ENCODE data around the gene PSMD1. TPM values are rescaled to one million over a fixed set of nuclear protein-coding genes. Genes with fewer than 3 reads are reported as not detected.
A peak's percentile ranks its signal among the peaks of the same experiment; 100 is the strongest.
"Not testable (repeated sequence)": the region's sequence is repeated elsewhere in the genome, so short reads cannot be mapped to it uniquely, and the experiment has no call there.

The PSMD1 gene
- total RNA-seq, 2 donors from 2014 or later, result 64.2 to 66.8 TPM

- DNase-seq, result peak; percentile 88 to 90
- peak overlapping the region; percentile 38 for H3K27ac Mint-ChIP-seq
- peaks cover 32% of the 10 kb centered on the region for H3K4me1 Mint-ChIP-seq (ENCODE audit: low read depth)
- no peaks in the 10 kb centered on the region for H3K36me3 Mint-ChIP-seq (ENCODE audit: insufficient read depth in 2 of 2)
- H3K4me3 Mint-ChIP-seq, result peak overlapping the region; percentile 92 to 96
- ATAC-seq (replicated peaks in 1 of 2), result peak; percentile 79
- H3K27me3 Mint-ChIP-seq (ENCODE audit: low read depth), result peaks cover 11% of the 10 kb centered on the region
- no peaks in the 10 kb centered on the region for H3K9me3 Mint-ChIP-seq
Measured at GRCh38 chr2:231052494-231053451, 3.9 kb upstream of the PSMD1 start.

- Mint-ChIP-seq H3K9me3 (no peaks in the 10 kb centered on the region), H3K4me1 (ENCODE audit: low read depth) (peaks cover 42% of the 10 kb centered on the region), H3K27me3 (ENCODE audit: low read depth) (peaks cover 11% of the 10 kb centered on the region), H3K4me3 (peak overlapping the region; percentile 10 to 96), H3K36me3 (ENCODE audit: insufficient read depth in 2 of 2) (no peaks in the 10 kb centered on the region), H3K27ac (no peak overlapping the region)
- ATAC-seq (replicated peaks in 1 of 2), result no peak
- DNase-seq, result peak in 1 of 2 donors; percentile 7
Measured at GRCh38 chr2:231053846-231054245, 2.8 kb upstream of the PSMD1 start.

GRCh38 chr2:231057590-231057989 lies 923 bp downstream of the PSMD1 start:
- Mint-ChIP-seq H3K27me3 (ENCODE audit: low read depth) (peaks cover 11% of the 10 kb centered on the region), H3K36me3 (ENCODE audit: insufficient read depth in 2 of 2) (peaks cover 0 to 7% of the 10 kb centered on the region in 2 donors), H3K4me1 (ENCODE audit: low read depth) (peaks cover 60% of the 10 kb centered on the region), H3K4me3 (peak overlapping the region; percentile 96 to 98), H3K27ac (peak overlapping the region; percentile 85), H3K9me3 (no peaks in the 10 kb centered on the region)
- ATAC-seq (replicated peaks in 1 of 2) (no peak), DNase-seq (no peak)

DNA sequence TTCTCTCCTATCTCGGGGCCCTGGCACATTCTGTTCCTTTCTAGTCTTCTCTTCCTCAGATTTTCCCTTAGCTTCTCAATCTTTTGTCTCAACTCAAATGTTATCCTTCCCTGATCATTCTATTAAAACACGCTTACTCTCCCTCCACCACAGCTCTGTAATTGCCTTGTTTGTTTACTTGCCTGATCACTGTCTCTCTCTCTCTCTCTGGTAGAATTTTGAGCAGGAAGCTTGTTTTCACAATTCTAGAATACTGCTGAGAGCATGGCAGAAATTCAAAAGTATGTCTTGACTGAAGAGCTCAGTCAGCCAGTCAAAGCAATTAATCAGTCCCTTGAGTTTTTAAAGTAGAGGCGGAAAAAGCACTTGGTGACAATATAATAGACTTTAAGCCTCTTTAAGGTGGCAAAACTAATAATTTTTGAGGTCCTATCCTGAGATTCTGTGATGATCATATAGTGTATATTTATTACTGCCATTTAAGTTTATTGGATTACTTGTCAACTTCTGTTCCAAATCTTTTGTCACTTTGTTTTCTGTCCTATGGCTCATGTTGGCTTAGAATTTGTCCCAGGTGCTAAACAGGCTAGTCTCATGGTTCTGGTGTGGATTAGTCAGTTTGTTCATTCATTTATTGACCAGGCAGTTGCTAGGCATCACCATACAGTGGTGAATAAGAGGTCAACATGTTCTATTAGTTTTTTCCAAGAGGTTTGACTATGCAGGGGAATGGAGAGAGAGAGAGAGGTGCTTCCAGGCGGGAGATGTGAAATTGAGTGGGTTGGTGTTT lies 2.3 kb downstream of the PSMD1 start:
- peaks cover 3% of the 10 kb centered on the region for H3K27me3 Mint-ChIP-seq (ENCODE audit: low read depth)
- no peak for ATAC-seq (replicated peaks in 1 of 2)
- H3K9me3 Mint-ChIP-seq, result no peaks in the 10 kb centered on the region
- H3K36me3 Mint-ChIP-seq (ENCODE audit: insufficient read depth in 2 of 2), result peaks cover 0 to 11% of the 10 kb centered on the region in 2 donors
- peaks cover 47% of the 10 kb centered on the region for H3K4me1 Mint-ChIP-seq (ENCODE audit: low read depth)
- H3K27ac Mint-ChIP-seq, result peak overlapping the region; percentile 41
- DNase-seq, result no peak
- peak overlapping the region; percentile 96 to 98 for H3K4me3 Mint-ChIP-seq

GRCh38 chr2:231059756-231060155 lies 3.1 kb downstream of the PSMD1 start:
- Mint-ChIP-seq H3K36me3 (ENCODE audit: insufficient read depth in 2 of 2) (peaks cover 0 to 11% of the 10 kb centered on the region in 2 donors), H3K4me3 (peak overlapping the region in 1 of 2 donors; percentile 96), H3K9me3 (no peaks in the 10 kb centered on the region), H3K27me3 (ENCODE audit: low read depth) (no peaks in the 10 kb centered on the region), H3K27ac (peak overlapping the region; percentile 58), H3K4me1 (ENCODE audit: low read depth) (peaks cover 43% of the 10 kb centered on the region)
- ATAC-seq (replicated peaks in 1 of 2) (no peak), DNase-seq (no peak)

GRCh38 chr2:231062776-231063175 lies 6.1 kb downstream of the PSMD1 start:
- H3K36me3 Mint-ChIP-seq (ENCODE audit: insufficient read depth in 2 of 2), result peaks cover 1 to 15% of the 10 kb centered on the region in 2 donors
- H3K4me1 Mint-ChIP-seq (ENCODE audit: low read depth), result peaks cover 37% of the 10 kb centered on the region
- ATAC-seq (replicated peaks in 1 of 2) (no peak), DNase-seq (no peak)
- H3K4me3 Mint-ChIP-seq, result no peak overlapping the region
- H3K27me3 Mint-ChIP-seq (ENCODE audit: low read depth), result no peaks in the 10 kb centered on the region
- no peak overlapping the region for H3K27ac Mint-ChIP-seq
- H3K9me3 Mint-ChIP-seq, result no peaks in the 10 kb centered on the region

DNA sequence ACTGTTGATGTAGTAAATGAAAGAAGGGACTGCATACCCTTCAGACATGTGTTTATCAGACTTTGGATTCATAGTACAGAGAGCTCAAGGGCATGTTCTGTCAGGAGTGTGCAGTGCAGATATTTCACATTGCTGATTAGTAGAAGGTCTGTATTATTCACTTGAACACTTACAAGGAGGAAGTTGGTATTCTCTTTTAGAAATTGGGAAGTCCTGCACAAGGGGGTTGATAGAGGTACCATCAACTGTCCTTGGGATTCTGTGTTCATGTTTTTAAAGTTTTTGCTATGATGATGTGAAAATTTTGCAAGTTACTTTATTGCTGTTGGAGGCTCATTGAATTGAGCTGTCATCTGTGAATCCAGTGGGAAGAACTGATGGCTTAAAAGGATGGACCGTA lies 6.7 kb downstream of the PSMD1 start:
- H3K27me3 Mint-ChIP-seq (ENCODE audit: low read depth), result no peaks in the 10 kb centered on the region
- H3K4me3 Mint-ChIP-seq, result no peak overlapping the region
- peak overlapping the region; percentile 17 for H3K27ac Mint-ChIP-seq
- ATAC-seq (replicated peaks in 1 of 2), result no peak
- H3K9me3 Mint-ChIP-seq, result no peaks in the 10 kb centered on the region
- peaks cover 6 to 20% of the 10 kb centered on the region in 2 donors for H3K36me3 Mint-ChIP-seq (ENCODE audit: insufficient read depth in 2 of 2)
- H3K4me1 Mint-ChIP-seq (ENCODE audit: low read depth), result peaks cover 37% of the 10 kb centered on the region
- no peak for DNase-seq

DNA sequence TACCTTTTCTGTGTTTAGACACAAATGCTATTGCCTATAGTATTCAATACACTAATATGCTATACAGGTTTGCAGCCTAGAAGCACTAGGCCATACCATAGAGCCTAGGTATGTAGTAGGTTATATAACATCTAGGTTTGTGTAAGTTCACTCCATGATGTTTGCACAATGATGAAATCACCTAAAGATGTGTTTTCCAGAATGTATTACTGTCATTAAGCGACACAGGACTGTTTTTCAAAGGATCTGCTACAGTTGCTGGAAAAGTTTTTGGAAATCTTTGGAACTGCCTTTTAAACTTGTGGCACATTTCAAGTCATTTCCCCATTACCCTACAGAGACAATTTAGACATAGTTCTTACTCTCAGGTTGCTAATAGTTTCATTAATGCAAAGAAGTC lies 9.3 kb downstream of the PSMD1 start:
- ATAC-seq (replicated peaks in 1 of 2) (no peak), DNase-seq (no peak)
- no peak overlapping the region for H3K4me3 Mint-ChIP-seq
- no peaks in the 10 kb centered on the region for H3K9me3 Mint-ChIP-seq
- H3K27ac Mint-ChIP-seq, result no peak overlapping the region
- no peaks in the 10 kb centered on the region for H3K27me3 Mint-ChIP-seq (ENCODE audit: low read depth)
- peaks cover 9 to 24% of the 10 kb centered on the region in 2 donors for H3K36me3 Mint-ChIP-seq (ENCODE audit: insufficient read depth in 2 of 2)
- H3K4me1 Mint-ChIP-seq (ENCODE audit: low read depth), result peaks cover 24% of the 10 kb centered on the region

DNA sequence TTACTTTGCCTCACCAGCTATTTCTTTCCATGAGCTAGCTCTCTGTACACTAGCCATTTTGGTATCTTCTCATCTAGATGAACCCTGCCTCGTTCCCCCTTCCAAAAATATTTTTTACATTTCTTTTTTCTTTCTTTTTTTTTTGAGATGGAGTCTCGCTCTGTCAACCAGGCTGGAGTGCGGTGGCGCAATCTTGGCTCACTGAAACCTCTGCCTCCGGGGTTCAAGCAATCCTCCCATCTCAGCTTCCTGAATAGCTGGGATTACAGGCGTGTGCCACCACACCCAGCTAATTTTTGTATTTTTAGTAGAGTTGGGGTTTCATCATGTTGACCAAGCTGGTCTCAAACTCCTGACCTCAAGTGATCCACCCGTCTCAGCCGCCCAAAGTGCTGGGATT lies 10.9 kb downstream of the PSMD1 start:
- H3K9me3 Mint-ChIP-seq; H3K27me3 Mint-ChIP-seq (ENCODE audit: low read depth); ATAC-seq (replicated peaks in 1 of 2); H3K4me3 Mint-ChIP-seq; DNase-seq; H3K27ac Mint-ChIP-seq: not testable (repeated sequence)
- H3K4me1 Mint-ChIP-seq (ENCODE audit: low read depth), result peaks cover 16% of the 10 kb centered on the region
- H3K36me3 Mint-ChIP-seq (ENCODE audit: insufficient read depth in 2 of 2), result peaks cover 9 to 22% of the 10 kb centered on the region in 2 donors

GRCh38 chr2:231068525-231069222 lies 12.0 kb downstream of the PSMD1 start:
- H3K9me3 Mint-ChIP-seq, result no peaks in the 10 kb centered on the region
- H3K27me3 Mint-ChIP-seq (ENCODE audit: low read depth), result no peaks in the 10 kb centered on the region
- ATAC-seq (replicated peaks in 1 of 2), result peak; percentile 96 to 99
- peak; percentile 29 to 31 for DNase-seq
- peaks cover 9 to 22% of the 10 kb centered on the region in 2 donors for H3K36me3 Mint-ChIP-seq (ENCODE audit: insufficient read depth in 2 of 2)
- peaks cover 16% of the 10 kb centered on the region for H3K4me1 Mint-ChIP-seq (ENCODE audit: low read depth)
- peak overlapping the region in 1 of 2 donors; percentile 69 for H3K4me3 Mint-ChIP-seq
- peak overlapping the region; percentile 89 for H3K27ac Mint-ChIP-seq

DNA sequence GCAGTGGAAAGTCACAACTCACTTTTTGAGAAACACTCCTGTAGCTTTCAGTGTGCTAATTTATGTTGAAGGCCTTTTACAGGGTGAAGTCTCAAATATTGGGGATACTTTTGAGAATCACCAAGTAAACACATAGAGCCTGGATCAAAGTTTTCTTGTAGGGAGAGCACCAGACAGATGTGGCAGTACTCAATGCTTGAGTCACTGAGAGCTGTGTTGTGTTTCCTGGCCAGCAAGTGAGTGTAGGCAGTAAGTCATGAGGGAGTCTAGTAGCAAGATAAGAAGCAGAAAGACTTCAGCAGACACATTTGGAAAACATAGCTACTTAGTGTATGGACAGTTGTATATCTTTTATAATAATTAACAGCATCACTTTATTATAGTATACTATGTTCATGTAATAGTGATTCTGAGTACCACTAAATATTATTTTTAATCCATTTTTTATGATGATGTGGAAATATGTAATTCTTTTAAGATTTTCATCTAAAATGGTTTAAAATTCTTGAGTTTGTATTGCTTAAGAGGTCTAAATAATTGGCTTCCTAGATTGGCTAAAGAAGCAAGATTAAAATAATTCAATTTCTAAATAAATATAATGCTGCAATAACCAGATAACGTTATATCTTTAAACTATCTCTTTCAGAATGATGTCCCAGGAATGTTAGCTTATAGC lies 12.8 kb downstream of the PSMD1 start:
- no peak overlapping the region for H3K4me3 Mint-ChIP-seq
- peaks cover 9 to 22% of the 10 kb centered on the region in 2 donors for H3K36me3 Mint-ChIP-seq (ENCODE audit: insufficient read depth in 2 of 2)
- no peak overlapping the region for H3K27ac Mint-ChIP-seq
- no peaks in the 10 kb centered on the region for H3K27me3 Mint-ChIP-seq (ENCODE audit: low read depth)
- DNase-seq (no peak), ATAC-seq (replicated peaks in 1 of 2) (peak; percentile 46)
- peaks cover 16% of the 10 kb centered on the region for H3K4me1 Mint-ChIP-seq (ENCODE audit: low read depth)
- H3K9me3 Mint-ChIP-seq, result no peaks in the 10 kb centered on the region

DNA sequence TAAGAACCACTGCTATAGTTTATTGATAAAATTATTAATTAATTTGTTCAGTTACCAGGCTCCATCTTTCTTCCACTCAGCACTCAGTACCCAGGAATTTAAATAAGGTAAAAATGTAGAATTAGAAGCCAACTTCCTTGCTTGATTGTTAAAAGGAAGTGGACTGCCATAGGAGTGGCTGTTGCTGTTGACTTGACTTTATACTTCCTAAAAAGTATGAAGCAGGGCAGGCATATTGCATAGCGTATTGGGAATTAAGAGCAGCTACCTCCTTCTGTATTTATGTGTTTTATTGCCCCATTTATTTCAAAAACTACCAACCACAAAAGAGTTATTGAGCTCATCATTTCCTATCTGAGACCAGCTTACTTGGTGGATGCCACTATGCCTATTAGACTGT lies 27.9 kb downstream of the PSMD1 start:
- H3K9me3 Mint-ChIP-seq, result no peaks in the 10 kb centered on the region
- no peaks in the 10 kb centered on the region for H3K4me1 Mint-ChIP-seq (ENCODE audit: low read depth)
- H3K4me3 Mint-ChIP-seq, result no peak overlapping the region
- DNase-seq (no peak), ATAC-seq (replicated peaks in 1 of 2) (no peak)
- H3K27me3 Mint-ChIP-seq (ENCODE audit: low read depth), result no peaks in the 10 kb centered on the region
- H3K36me3 Mint-ChIP-seq (ENCODE audit: insufficient read depth in 2 of 2), result peaks cover 6 to 40% of the 10 kb centered on the region in 2 donors
- H3K27ac Mint-ChIP-seq, result no peak overlapping the region

All from activated T-cell treated with anti-CD3 and anti-CD28 coated beads, Interleukin-2, amount 50 U/mL, for 72 hours (primary cell).